Transverse colon (tissue), 4 donors: ENCODE data around the gene MAPK14. TPM values are rescaled to one million over a fixed set of nuclear protein-coding genes. Genes with fewer than 3 reads are reported as not detected.
"Not testable (repeated sequence)": the region's sequence is repeated elsewhere in the genome, so short reads cannot be mapped to it uniquely, and the experiment has no call there.

Experiments
- DNase-seq: peaks from one replicate; pipeline ENCODE4 v3.0.0-alpha.2; 2019
- H3K27ac ChIP-seq, 4 donors: fragments of 200-600 bp; sonication (generic); 2 replicates each; pipeline ENCODE4 v1.5.1; 2016 to 2018; ENCODE audit warnings: inconsistent platforms in 4 of 4
- H3K27me3 ChIP-seq: fragments of 200-600 bp; sonication (generic); 2 replicates; pipeline ENCODE4 v1.5.1; 2017; ENCODE audit warnings: inconsistent platforms
- H3K36me3 ChIP-seq, 4 donors: fragments of 200-600 bp; sonication (generic); 2 replicates each; pipeline ENCODE4 v1.5.1; 2017 to 2019; ENCODE audit warnings: inconsistent platforms in 4 of 4
- H3K4me1 ChIP-seq, 4 donors: fragments of 200-600 bp; sonication (generic); 2 replicates each; pipeline ENCODE4 v1.5.1; 2017 to 2020; ENCODE audit warnings: inconsistent platforms in 4 of 4
- H3K4me3 ChIP-seq, 4 donors: fragments of 200-600 bp; sonication (generic); 1 replicate in 1 of 4; 2 replicates in 3 of 4; pipeline versions ENCODE4 v1.5.1 to v1.6.1; 2017 to 2019; ENCODE audit warnings: inconsistent platforms in 4 of 4
- H3K9me3 ChIP-seq, 2 donors: fragments of 200-600 bp; sonication (generic); 2 replicates each; pipeline ENCODE4 v1.5.1; 2017 to 2019; ENCODE audit warnings: inconsistent platforms in 2 of 2
- CTCF ChIP-seq, 5 experiments: fragments of 200-600 bp in 3 of 5; fragments of 450-650 bp in 2 of 5; sonication (generic) in 3 of 5; IDR thresholded peaks; 1 replicate in 2 of 5; 2 replicates in 3 of 5; pipeline ENCODE4 v1.5.1; 2016 to 2017; ENCODE audit warnings: antibody characterized with exemption in 5 of 5, inconsistent platforms in 3 of 5, mild to moderate bottlenecking in 2 of 5, moderate library complexity in 1 of 5
- EP300 ChIP-seq: sonication (generic); formaldehyde crosslinking; IDR thresholded peaks from one replicate; pipeline ENCODE4 v1.6.1; 2017; ENCODE audit warnings: antibody characterized with exemption, low read depth
- POLR2A ChIP-seq: fragments of 450-650 bp; IDR thresholded peaks from one replicate; pipeline ENCODE4 v1.6.1; 2016; ENCODE audit warnings: antibody characterized with exemption, mild to moderate bottlenecking, moderate library complexity
- POLR2AphosphoS5 ChIP-seq, 3 donors: sonication (generic); formaldehyde crosslinking; IDR thresholded peaks; one replicate each; pipeline ENCODE4 v1.6.1; 2016; ENCODE audit warnings: antibody characterized with exemption in 3 of 3
- WGBS, 2 donors: methylation state at CpG; one replicate each; pipeline ENCODE4 v1.1.5; 2018; ENCODE audit warnings: low coverage in 1 of 2; 5-methylcytosine and 5-hydroxymethylcytosine counted together
- in situ Hi-C, 4 donors: fragments of 200-750 bp; cut with MboI; loops; one replicate each; pipeline versions ENCODE4 v1.15.0 to v1.15.1; 2017; ENCODE audit warnings: low sequenced_read_pairs in 3 of 4, low pct_ligation_motif_present in 1 of 4, low pct_unique_long_range_greater_than_20kb in 1 of 4
- intact Hi-C: fragments of 100-400 bp; cut with DNase I; formaldehyde crosslinking; loops from one replicate; pipeline ENCODE4 v1.15.1; 2023; ENCODE audit warnings: low total_unique reads
- total RNA-seq, 4 donors: library from RNA; depleted of rRNA; stranded (reverse); fragments of >200 nt; gene quantifications; one replicate each; pipeline ENCODE4 v1.1.0, GENCODE V29; 2016

MAPK14 gene
- total RNA-seq, 4 donors from 2014 or later: 82.2 to 132 (median 112) TPM

- peaks cover 0 to 61% (median 28%) of the 10 kb centered on the region in 4 donors for H3K36me3 ChIP-seq
- H3K27me3 ChIP-seq: no peaks in the 10 kb centered on the region
- H3K4me3 ChIP-seq: no peak overlapping the region
- in situ Hi-C loops: no loop called here
- intact Hi-C loops: no loop called here
- no peak for DNase-seq
- H3K4me1 ChIP-seq: peaks cover 5 to 17% (median 9%) of the 10 kb centered on the region in 4 donors
- no peak overlapping the region for H3K27ac ChIP-seq
- H3K9me3 ChIP-seq: peaks cover 0 to 5% of the 10 kb centered on the region in 2 donors
- WGBS, 2 donors: 90 to 91% methylated on average over 4 of the region's 4 CpGs
- TF ChIP-seq CTCF (IDR thresholded peaks at IDR 0.05) (no peak), POLR2A (no peak), POLR2AphosphoS5 (IDR thresholded peaks at IDR 0.05) (no peak)
These were observed 50.6 kb downstream of the MAPK14 start for GRCh38 chr6:36078159-36078558.

- Histone ChIP-seq H3K36me3 (peaks cover 0 to 76% (median 34%) of the 10 kb centered on the region in 4 donors), H3K9me3 (peaks cover 0 to 5% of the 10 kb centered on the region in 2 donors), H3K27me3 (no peaks in the 10 kb centered on the region), H3K4me1 (peaks cover 5 to 17% (median 9%) of the 10 kb centered on the region in 4 donors), H3K27ac (no peak overlapping the region), H3K4me3 (no peak overlapping the region)
- 62 to 74% methylated on average over 2 of the region's 2 CpGs for WGBS, 2 donors
- in situ Hi-C loops (no loop called here), intact Hi-C loops (no loop called here)
- no peak for TF ChIP-seq EP300
- TF ChIP-seq CTCF (IDR thresholded peaks at IDR 0.05): no peak
- TF ChIP-seq POLR2A: no peak
- no peak for TF ChIP-seq POLR2AphosphoS5 (IDR thresholded peaks at IDR 0.05)
- no peak for DNase-seq
These were observed 52.0 kb downstream of the MAPK14 start for GRCh38 chr6:36079601-36080000.

GRCh38 chr6:36082318-36082717 lies 54.7 kb downstream of the MAPK14 start:
- in situ Hi-C loops (no loop called here), intact Hi-C loops (no loop called here)
- 100% methylated on average over 1 of the region's 1 CpG; no CpG with 5 or more reads in 1 of the 2 donors for WGBS, 2 donors
- Histone ChIP-seq H3K27ac (no peak overlapping the region), H3K9me3 (peaks cover 0 to 5% of the 10 kb centered on the region in 2 donors), H3K27me3 (no peaks in the 10 kb centered on the region), H3K4me3 (no peak overlapping the region), H3K4me1 (peaks cover 0 to 5% (median 2%) of the 10 kb centered on the region in 4 donors), H3K36me3 (peaks cover 0 to 71% (median 31%) of the 10 kb centered on the region in 4 donors)
- TF ChIP-seq CTCF (IDR thresholded peaks at IDR 0.05) (no peak), EP300 (no peak), POLR2A (no peak), POLR2AphosphoS5 (IDR thresholded peaks at IDR 0.05) (no peak)
- no peak for DNase-seq

- peaks cover 0 to 5% (median 2%) of the 10 kb centered on the region in 4 donors for H3K4me1 ChIP-seq
- no peak overlapping the region for H3K27ac ChIP-seq
- TF ChIP-seq POLR2A (no peak), CTCF (IDR thresholded peaks at IDR 0.05) (no peak), EP300 (no peak), POLR2AphosphoS5 (IDR thresholded peaks at IDR 0.05) (no peak)
- H3K4me3 ChIP-seq: no peak overlapping the region
- 100% methylated on average over 3 of the region's 3 CpGs; no CpG with 5 or more reads in 1 of the 2 donors for WGBS, 2 donors
- DNase-seq: no peak
- H3K9me3 ChIP-seq: peaks cover 0 to 5% of the 10 kb centered on the region in 2 donors
- intact Hi-C loops: no loop called here
- in situ Hi-C loops: no loop called here
- peaks cover 0 to 63% (median 31%) of the 10 kb centered on the region in 4 donors for H3K36me3 ChIP-seq
- no peaks in the 10 kb centered on the region for H3K27me3 ChIP-seq
These were observed 55.8 kb downstream of the MAPK14 start for GRCh38 chr6:36083446-36083845.

GRCh38 chr6:36088204-36088603 lies 60.6 kb downstream of the MAPK14 start:
- H3K4me3 ChIP-seq, intact Hi-C loops, H3K4me1 ChIP-seq, H3K27ac ChIP-seq, in situ Hi-C loops, H3K9me3 ChIP-seq, H3K27me3 ChIP-seq, DNase-seq: not testable (repeated sequence)
- peaks cover 0 to 15% (median 8%) of the 10 kb centered on the region in 4 donors for H3K36me3 ChIP-seq
- 81 to 100% methylated on average over 1 to 5 of the region's 5 CpGs for WGBS, 2 donors
